Heart left ventricle (tissue), 16 donors: ENCODE results near the gene HDLBP. TPM values are rescaled to one million over a fixed set of nuclear protein-coding genes. Genes with fewer than 3 reads are reported as not detected.

Source experiments
- ATAC-seq, 4 donors: fragments of 200-7000 bp; cut with Tn5 transposase; one replicate each; pipeline ENCODE4 v1.9.1; 2020 to 2022; ENCODE audit warnings: moderate library complexity in 4 of 4, mild to moderate bottlenecking in 3 of 4, moderate number of reproducible peaks in 1 of 4
- DNase-seq, 5 donors: peaks; one replicate each; pipeline ENCODE4 v3.0.0-alpha.2; 2020
- H3K27ac ChIP-seq, 12 donors: fragments of 200-600 bp; sonication (generic) in 4 of 12; one replicate each; pipeline versions ENCODE4 v1.5.0 to v1.8.0; 2016 to 2022; ENCODE audit warnings: mild to moderate bottlenecking in 2 of 12
- H3K27me3 ChIP-seq, 9 donors: fragments of 200-600 bp; sonication (generic) in 2 of 9; one replicate each; pipeline versions ENCODE4 v1.5.1 to v1.8.0; 2016 to 2022; ENCODE audit warnings: mild to moderate bottlenecking in 3 of 9
- H3K36me3 ChIP-seq, 9 donors: fragments of 200-600 bp; sonication (generic) in 2 of 9; one replicate each; pipeline versions ENCODE4 v1.5.0 to v1.8.0; 2018 to 2022; ENCODE audit warnings: mild to moderate bottlenecking in 2 of 9
- H3K4me1 ChIP-seq, 12 donors: fragments of 200-600 bp; sonication (generic) in 4 of 12; one replicate each; pipeline versions ENCODE4 v1.5.0 to v1.8.0; 2016 to 2022; ENCODE audit warnings: mild to moderate bottlenecking in 3 of 12
- H3K4me3 ChIP-seq, 12 donors: fragments of 200-600 bp; sonication (generic) in 4 of 12; one replicate each; pipeline versions ENCODE4 v1.5.0 to v1.8.0; 2017 to 2022; ENCODE audit warnings: mild to moderate bottlenecking in 9 of 12, moderate library complexity in 4 of 12
- H3K9me3 ChIP-seq, 12 donors: fragments of 200-600 bp; sonication (generic) in 4 of 12; one replicate each; pipeline versions ENCODE4 v1.5.0 to v1.8.0; 2016 to 2022; ENCODE audit warnings: mild to moderate bottlenecking in 1 of 12
- POLR2A ChIP-seq, 2 donors: fragments of 450-650 bp; IDR thresholded peaks; one replicate each; pipeline ENCODE4 v1.6.1; 2017; ENCODE audit warnings: antibody characterized with exemption in 2 of 2, mild to moderate bottlenecking in 2 of 2, moderate library complexity in 2 of 2
- WGBS, 4 donors: extraction: QIAGEN DNeasy Blood & Tissue Kit in 2 of 4; methylation state at CpG; one replicate each; pipeline versions ENCODE4 v1.1.5 to v1.1.7; 2013 to 2018; 5-methylcytosine and 5-hydroxymethylcytosine counted together
- intact Hi-C, 10 donors: fragments of 100-400 bp; cut with DNase I; formaldehyde crosslinking; loops; one replicate each; pipeline versions ENCODE4 v1.11.1 to v1.14.2; 2022
- polyA plus RNA-seq, 2 donors: library from polyadenylated mRNA; stranded (reverse); fragments of 200-250 nt; gene quantifications; one replicate each; pipeline ENCODE4 v1.2.3, GENCODE V29; 2013
- total RNA-seq, 9 donors: library from RNA; depleted of rRNA in 2 of 9; stranded (reverse); fragments of >200 nt in 2 of 9; fragmentation: NEBNext Ultra II Directional in 3 of 9; extraction: Animal tissue kit (Norgen Biotek cat#: 25700) in 3 of 9; gene quantifications; one replicate each; pipeline versions ENCODE4 v1.1.0 to v1.2.4, GENCODE V29; 2016 to 2023
- TF ChIP-seq, protein P1 (sequence below), 12 donors: fragments of 200-600 bp; sonication (generic) in 4 of 12; IDR thresholded peaks; one replicate each; pipeline versions ENCODE4 v1.5.0 to v1.8.0; 2018 to 2022; ENCODE audit warnings: antibody characterized with exemption in 12 of 12, mild to moderate bottlenecking in 5 of 12
- donor health status: ischemic (EF 13 %, LVEDD 7.1; RV severe dilation, severe dysfunction).
- donor health status: healthy with polysubstance abuse.
- donor health status: DM: no; HTN: yes; CAD: no.
- donor health status: DM: no; HTN: no; CAD: no.
- donor health status: ischemic (EF 25% LVEDD 6.9; RV normal size, moderate dysfunction).
- donor health status: ischemic (EF 25% LVEDD 5.7; RV mildly dilated, moderate dysfunction).
- donor health status: healthy.
- donor health status: DM: yes; HTN: yes; CAD: no.
- donor health status: ischemic (EF 35%, LVEDD 5.7; RV mildly dilated, moderate dysfunction).
- donor health status: nonischemic (EF 11% LVEDD 7.7; RV severe dilation, severe dysfunction).
- donor health status: DM: yes; HTN: yes; CAD: no.
- donor health status: PGD.
- donor health status: ischemic (EF 29% LVEDD 5.4; RV normal size, mild dysfunction).
- donor health status: nonischemic (EF 23%, LVEDD 6.1; RV moderate dilation, normal function).

The HDLBP gene
- total and polyA plus RNA-seq, 11 donors = 220 to 407 (median 343) TPM

DNA sequence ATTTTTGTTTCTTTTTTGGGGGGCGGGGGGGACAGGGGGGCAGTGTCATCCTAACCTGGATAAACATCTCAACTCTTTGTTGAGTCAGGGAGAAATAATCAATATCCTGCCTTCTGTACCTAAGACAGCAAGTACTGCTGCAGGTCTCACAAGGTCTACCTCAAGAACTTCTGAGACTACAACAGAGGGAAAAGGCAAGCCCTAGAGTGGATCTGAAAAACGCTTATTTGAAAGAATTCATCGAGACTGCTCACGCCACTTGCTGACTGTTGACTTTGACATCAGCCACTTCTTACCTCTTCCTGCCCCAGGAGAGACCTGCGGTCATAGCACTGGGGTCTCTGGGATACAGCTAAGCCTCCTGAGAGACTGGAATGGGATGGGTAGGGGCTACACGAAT lies 8.4 kb downstream of the HDLBP start:
- Histone ChIP-seq H3K9me3 (no peaks in the 10 kb centered on the region), H3K4me3 (no peak overlapping the region), H3K4me1 (peaks cover 0 to 69% (median 42%) of the 10 kb centered on the region in 12 donors), H3K27me3 (no peaks in the 10 kb centered on the region), H3K36me3 (no peaks in the 10 kb centered on the region), H3K27ac (no peak overlapping the region)
- TF ChIP-seq, protein P1, sequence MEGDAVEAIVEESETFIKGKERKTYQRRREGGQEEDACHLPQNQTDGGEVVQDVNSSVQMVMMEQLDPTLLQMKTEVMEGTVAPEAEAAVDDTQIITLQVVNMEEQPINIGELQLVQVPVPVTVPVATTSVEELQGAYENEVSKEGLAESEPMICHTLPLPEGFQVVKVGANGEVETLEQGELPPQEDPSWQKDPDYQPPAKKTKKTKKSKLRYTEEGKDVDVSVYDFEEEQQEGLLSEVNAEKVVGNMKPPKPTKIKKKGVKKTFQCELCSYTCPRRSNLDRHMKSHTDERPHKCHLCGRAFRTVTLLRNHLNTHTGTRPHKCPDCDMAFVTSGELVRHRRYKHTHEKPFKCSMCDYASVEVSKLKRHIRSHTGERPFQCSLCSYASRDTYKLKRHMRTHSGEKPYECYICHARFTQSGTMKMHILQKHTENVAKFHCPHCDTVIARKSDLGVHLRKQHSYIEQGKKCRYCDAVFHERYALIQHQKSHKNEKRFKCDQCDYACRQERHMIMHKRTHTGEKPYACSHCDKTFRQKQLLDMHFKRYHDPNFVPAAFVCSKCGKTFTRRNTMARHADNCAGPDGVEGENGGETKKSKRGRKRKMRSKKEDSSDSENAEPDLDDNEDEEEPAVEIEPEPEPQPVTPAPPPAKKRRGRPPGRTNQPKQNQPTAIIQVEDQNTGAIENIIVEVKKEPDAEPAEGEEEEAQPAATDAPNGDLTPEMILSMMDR (IDR thresholded peaks at IDR 0.05) = no peak
- no peak for TF ChIP-seq POLR2A (IDR thresholded peaks at IDR 0.05)
- intact Hi-C loops = loop anchor here in 1 of 10 donors (5.0 kb wide), 1 partner anchor 35 kb away; no protein-coding TSS in a partner anchor
- 76 to 90% (median 84%) methylated on average over 6 of the region's 6 CpGs for WGBS, 4 donors
- no peak for DNase-seq
- ATAC-seq = no peak

DNA sequence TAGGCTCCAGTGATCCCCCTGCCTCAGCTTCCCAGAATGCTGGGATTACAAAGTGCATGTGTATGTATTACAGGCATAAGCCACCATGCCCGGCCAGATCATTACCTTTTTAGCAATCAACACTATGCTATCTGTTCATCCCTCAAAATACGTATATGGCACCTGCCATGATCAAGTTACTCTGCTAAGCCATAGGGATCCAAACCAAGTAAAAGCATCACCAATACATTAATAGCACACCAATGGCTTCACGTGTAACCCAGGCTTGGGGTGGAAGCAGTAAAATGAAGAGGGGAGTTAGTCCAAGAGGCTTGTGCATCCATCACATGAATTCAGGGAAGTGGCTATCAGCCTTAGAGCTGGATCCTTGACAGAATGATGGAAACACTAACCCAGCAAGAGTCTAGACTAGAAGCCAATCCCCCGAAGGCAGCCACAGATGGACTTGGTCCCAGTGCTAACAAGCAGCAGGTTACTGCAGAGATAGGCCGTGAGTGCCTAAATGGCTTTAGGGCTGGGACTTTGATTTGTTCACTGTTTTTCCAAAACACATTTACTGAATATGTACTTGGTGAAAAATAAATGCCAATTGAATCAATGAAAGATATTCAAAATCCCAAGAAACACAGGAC lies 11.3 kb downstream of the HDLBP start:
- intact Hi-C loops = no loop called here
- Histone ChIP-seq H3K27ac (peak overlapping the region in 1 of 12 donors; percentile 6), H3K36me3 (no peaks in the 10 kb centered on the region), H3K9me3 (no peaks in the 10 kb centered on the region), H3K27me3 (no peaks in the 10 kb centered on the region), H3K4me1 (peaks cover 0 to 73% (median 39%) of the 10 kb centered on the region in 12 donors), H3K4me3 (no peak overlapping the region)
- TF ChIP-seq, protein P1 (IDR thresholded peaks at IDR 0.05) = no peak
- TF ChIP-seq POLR2A (IDR thresholded peaks at IDR 0.05) = no peak
- ATAC-seq (peak in 2 of 4 donors; percentile 39 to 50), DNase-seq (no peak)
- WGBS, 4 donors = 60 to 72% (median 66%) methylated on average over 5 of the region's 5 CpGs

DNA sequence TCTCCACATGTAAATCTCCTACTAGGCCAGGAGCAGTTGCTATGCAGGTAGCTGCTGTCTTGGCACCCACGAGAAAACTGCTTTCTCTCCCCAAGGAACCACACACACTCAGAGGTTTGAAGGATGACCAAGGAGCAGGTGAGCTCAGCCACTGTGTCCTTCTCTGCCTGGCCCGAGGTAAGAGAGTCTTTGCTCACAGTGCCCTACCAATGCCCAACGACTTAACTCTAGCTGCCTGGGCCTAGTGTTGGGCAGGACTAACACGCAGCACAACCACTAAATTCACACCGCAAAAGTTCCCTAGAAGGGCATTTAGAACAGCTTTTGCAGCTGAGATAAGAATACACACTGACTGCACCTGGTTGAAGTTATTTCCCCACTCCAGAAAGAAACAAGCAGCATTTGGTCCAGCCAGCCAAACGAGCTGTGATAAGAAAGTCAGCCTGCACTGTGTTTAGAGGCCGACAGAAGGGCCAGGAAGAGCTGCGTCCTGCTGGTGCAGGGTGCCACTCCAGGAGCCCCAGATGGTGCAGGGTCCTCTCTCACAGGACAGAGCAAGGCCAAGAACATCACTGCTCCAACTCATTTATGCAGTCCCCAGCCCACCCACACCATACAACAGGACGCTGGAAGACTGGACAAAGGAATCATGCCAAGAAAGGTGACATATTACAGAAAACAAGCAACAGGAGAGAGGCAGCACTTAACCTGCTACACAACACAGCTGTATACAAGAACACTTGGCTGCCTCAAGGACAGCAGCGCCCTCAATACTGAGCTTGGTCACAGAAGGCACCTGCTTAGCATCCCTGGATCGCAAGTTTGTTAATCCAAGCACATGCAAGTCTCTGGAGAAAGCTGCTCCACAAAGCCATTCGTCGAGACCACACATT lies 12.5 kb downstream of the HDLBP start:
- WGBS, 4 donors = 52 to 57% (median 57%) methylated on average over 12 to 13 of the region's 13 CpGs
- peak overlapping the region in 10 of 12 donors; percentile 13 to 71 (median 31) for H3K27ac ChIP-seq

More for the DNA sequence above, 12.5 kb downstream of the HDLBP start:
- TF ChIP-seq, protein P1 (IDR thresholded peaks at IDR 0.05) = no peak
- no peak for TF ChIP-seq POLR2A (IDR thresholded peaks at IDR 0.05)
- Histone ChIP-seq H3K9me3 (no peaks in the 10 kb centered on the region), H3K4me3 (no peak overlapping the region), H3K4me1 (peaks cover 0 to 65% (median 36%) of the 10 kb centered on the region in 12 donors), H3K27me3 (no peaks in the 10 kb centered on the region), H3K36me3 (no peaks in the 10 kb centered on the region)
- peak; percentile 48 to 77 (median 58) for ATAC-seq
- intact Hi-C loops = loop anchor here in 1 of 10 donors (2.0 kb wide), 1 partner anchor 14 kb away; no protein-coding TSS in a partner anchor
- DNase-seq = peak in 1 of 5 donors; percentile 32
